GM12878 (cell line): ENCODE results near the gene IL4. TPM values are rescaled to one million over a fixed set of nuclear protein-coding genes. Genes with fewer than 3 reads are reported as not detected.

ENCODE experiments used
- NFYB ChIP-seq: IDR thresholded peaks from 2 replicates; pipeline ENCODE4 v1.6.1; 2011; ENCODE audit warnings: low read depth, mild to moderate bottlenecking, low read length, improper control_type of control experiment, moderate library complexity; ENCODE audit not compliant: insufficient read depth
- PML ChIP-seq: IDR thresholded peaks from 2 replicates; pipeline ENCODE4 v1.6.1; 2012; ENCODE audit warnings: low read length, inconsistent platforms
- RAD21 ChIP-seq: IDR thresholded peaks from 2 replicates; pipeline ENCODE4 v1.6.1; 2011; ENCODE audit warnings: mild to moderate bottlenecking, low read depth, low read length, moderate library complexity; ENCODE audit not compliant: insufficient read depth
- SMC3 ChIP-seq: IDR thresholded peaks from 2 replicates; pipeline ENCODE4 v1.6.1; 2011; ENCODE audit warnings: low read length, improper control_type of control experiment, borderline replicate concordance
- ZNF384 ChIP-seq: IDR thresholded peaks from 2 replicates; pipeline ENCODE4 v1.6.1; 2012; ENCODE audit warnings: low read depth, mild to moderate bottlenecking, low read length, improper control_type of control experiment, borderline replicate concordance
- polyA plus RNA-seq, 11 experiments: library from polyadenylated mRNA; depleted of rRNA in 4 of 11; unstranded in 6 of 11; stranded (reverse) in 5 of 11; fragments of >200 nt; fragmentation: Nextera tagmentation in 4 of 11; fragmentation: Illumina TruSeq in 1 of 11; extraction: Ambion mirVana in 4 of 11; extraction: Trizol in 1 of 11; gene quantifications; 1 replicate in 1 of 11; 2 replicates in 10 of 11; pipeline versions ENCODE4 v1.2.1 to v1.2.3, GENCODE V29; 2011 to 2016; ENCODE audit warnings: inconsistent platforms in 2 of 11, missing spikeins in 2 of 11, low read depth in 1 of 11
- total RNA-seq, 4 experiments: library from RNA; depleted of rRNA in 3 of 4; stranded (reverse); fragments of >200 nt in 3 of 4; fragmentation: Illumina TruSeq in 1 of 4; extraction: Trizol in 1 of 4; gene quantifications; 2 replicates each; pipeline versions ENCODE4 v1.2.1 to v1.2.3, GENCODE V29; 2013 to 2021
- TF ChIP-seq, protein P1 (sequence below): IDR thresholded peaks from 2 replicates; pipeline ENCODE4 v1.6.1; 2012; ENCODE audit warnings: improper control_type of control experiment, low read depth, low read length; ENCODE audit not compliant: insufficient replicate concordance
- TF ChIP-seq, protein P2 (sequence below): fragments of 450-650 bp; IDR thresholded peaks from 2 replicates; pipeline ENCODE4 v1.6.1; 2017; ENCODE audit warnings: mild to moderate bottlenecking
- TF ChIP-seq, protein P3 (sequence below), 3 experiments: IDR thresholded peaks in 2 of 3; conservative IDR thresholded peaks in 1 of 3; 2 replicates each; pipeline ENCODE4 v1.5.1; 2011; ENCODE audit warnings: low read depth in 3 of 3, low read length in 3 of 3, mild to moderate bottlenecking in 3 of 3, control low read depth in 2 of 3, moderate library complexity in 2 of 3, inconsistent platforms in 1 of 3, mixed read lengths in 1 of 3; ENCODE audit not compliant: control insufficient read depth in 2 of 3, insufficient read depth in 1 of 3; ENCODE audit errors: extremely low read depth in 1 of 3
- TF ChIP-seq, protein P4 (sequence below): fragments of 450-650 bp; IDR thresholded peaks from 2 replicates; pipeline ENCODE4 v1.6.1; 2017; ENCODE audit warnings: mild to moderate bottlenecking, moderate library complexity

IL4 gene
- total and polyA plus RNA-seq, 10 of the 15 experiments (the other 5 are each of a cell fraction or from before 2014, with no cell fraction given) = 0.20 to 0.80 (median 0.50) TPM; not detected in 7

DNA sequence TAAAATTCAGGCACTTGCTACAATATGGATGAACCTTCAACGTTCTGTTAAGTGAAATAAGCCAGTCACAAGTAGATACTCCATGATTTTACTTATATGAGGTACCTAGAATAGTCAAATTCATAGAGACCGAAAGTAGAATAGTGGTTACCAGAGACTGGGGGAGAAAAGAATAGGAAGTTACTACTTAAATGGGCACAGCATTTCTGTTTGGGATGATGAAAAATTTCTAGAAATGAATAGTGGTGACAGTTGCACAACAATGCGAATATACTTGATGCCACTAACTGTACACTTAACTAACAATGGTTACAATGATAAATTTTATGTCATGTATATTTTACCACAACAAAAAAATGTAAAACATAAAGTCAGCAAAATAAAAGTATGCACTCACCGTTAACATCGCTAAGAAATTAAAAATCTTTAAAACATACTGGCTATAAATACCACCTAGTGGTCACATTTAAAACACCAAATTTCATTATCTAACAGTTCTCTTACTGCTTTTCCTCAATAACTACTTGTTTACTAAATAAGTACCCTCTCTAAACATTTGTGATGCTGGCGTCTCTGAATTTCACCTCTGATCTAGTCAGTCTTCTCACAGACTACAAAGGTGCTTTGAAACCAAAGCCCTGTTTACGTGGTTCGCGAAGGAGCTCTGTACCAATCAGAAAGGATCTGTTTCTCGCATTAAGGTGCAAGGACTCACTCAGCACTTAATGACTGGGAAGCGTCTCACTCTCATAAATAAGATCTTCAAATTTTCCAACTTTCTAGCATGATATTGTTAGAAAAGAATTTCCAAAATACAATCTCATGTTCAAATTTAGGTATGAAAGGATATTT lies 40.9 kb downstream of the IL4 start (continued):
- TF ChIP-seq, protein P1, sequence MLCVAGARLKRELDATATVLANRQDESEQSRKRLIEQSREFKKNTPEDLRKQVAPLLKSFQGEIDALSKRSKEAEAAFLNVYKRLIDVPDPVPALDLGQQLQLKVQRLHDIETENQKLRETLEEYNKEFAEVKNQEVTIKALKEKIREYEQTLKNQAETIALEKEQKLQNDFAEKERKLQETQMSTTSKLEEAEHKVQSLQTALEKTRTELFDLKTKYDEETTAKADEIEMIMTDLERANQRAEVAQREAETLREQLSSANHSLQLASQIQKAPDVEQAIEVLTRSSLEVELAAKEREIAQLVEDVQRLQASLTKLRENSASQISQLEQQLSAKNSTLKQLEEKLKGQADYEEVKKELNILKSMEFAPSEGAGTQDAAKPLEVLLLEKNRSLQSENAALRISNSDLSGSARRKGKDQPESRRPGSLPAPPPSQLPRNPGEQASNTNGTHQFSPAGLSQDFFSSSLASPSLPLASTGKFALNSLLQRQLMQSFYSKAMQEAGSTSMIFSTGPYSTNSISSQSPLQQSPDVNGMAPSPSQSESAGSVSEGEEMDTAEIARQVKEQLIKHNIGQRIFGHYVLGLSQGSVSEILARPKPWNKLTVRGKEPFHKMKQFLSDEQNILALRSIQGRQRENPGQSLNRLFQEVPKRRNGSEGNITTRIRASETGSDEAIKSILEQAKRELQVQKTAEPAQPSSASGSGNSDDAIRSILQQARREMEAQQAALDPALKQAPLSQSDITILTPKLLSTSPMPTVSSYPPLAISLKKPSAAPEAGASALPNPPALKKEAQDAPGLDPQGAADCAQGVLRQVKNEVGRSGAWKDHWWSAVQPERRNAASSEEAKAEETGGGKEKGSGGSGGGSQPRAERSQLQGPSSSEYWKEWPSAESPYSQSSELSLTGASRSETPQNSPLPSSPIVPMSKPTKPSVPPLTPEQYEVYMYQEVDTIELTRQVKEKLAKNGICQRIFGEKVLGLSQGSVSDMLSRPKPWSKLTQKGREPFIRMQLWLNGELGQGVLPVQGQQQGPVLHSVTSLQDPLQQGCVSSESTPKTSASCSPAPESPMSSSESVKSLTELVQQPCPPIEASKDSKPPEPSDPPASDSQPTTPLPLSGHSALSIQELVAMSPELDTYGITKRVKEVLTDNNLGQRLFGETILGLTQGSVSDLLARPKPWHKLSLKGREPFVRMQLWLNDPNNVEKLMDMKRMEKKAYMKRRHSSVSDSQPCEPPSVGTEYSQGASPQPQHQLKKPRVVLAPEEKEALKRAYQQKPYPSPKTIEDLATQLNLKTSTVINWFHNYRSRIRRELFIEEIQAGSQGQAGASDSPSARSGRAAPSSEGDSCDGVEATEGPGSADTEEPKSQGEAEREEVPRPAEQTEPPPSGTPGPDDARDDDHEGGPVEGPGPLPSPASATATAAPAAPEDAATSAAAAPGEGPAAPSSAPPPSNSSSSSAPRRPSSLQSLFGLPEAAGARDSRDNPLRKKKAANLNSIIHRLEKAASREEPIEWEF = no peak
- no peak for TF ChIP-seq PML
- no peak for TF ChIP-seq ZNF384
- TF ChIP-seq SMC3 = peak; percentile 18; the same call in 1 of the 2 replicates
- TF ChIP-seq NFYB = no peak
- TF ChIP-seq, protein P2, sequence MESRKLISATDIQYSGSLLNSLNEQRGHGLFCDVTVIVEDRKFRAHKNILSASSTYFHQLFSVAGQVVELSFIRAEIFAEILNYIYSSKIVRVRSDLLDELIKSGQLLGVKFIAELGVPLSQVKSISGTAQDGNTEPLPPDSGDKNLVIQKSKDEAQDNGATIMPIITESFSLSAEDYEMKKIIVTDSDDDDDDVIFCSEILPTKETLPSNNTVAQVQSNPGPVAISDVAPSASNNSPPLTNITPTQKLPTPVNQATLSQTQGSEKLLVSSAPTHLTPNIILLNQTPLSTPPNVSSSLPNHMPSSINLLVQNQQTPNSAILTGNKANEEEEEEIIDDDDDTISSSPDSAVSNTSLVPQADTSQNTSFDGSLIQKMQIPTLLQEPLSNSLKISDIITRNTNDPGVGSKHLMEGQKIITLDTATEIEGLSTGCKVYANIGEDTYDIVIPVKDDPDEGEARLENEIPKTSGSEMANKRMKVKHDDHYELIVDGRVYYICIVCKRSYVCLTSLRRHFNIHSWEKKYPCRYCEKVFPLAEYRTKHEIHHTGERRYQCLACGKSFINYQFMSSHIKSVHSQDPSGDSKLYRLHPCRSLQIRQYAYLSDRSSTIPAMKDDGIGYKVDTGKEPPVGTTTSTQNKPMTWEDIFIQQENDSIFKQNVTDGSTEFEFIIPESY = peak; percentile 97
- TF ChIP-seq, protein P3, sequence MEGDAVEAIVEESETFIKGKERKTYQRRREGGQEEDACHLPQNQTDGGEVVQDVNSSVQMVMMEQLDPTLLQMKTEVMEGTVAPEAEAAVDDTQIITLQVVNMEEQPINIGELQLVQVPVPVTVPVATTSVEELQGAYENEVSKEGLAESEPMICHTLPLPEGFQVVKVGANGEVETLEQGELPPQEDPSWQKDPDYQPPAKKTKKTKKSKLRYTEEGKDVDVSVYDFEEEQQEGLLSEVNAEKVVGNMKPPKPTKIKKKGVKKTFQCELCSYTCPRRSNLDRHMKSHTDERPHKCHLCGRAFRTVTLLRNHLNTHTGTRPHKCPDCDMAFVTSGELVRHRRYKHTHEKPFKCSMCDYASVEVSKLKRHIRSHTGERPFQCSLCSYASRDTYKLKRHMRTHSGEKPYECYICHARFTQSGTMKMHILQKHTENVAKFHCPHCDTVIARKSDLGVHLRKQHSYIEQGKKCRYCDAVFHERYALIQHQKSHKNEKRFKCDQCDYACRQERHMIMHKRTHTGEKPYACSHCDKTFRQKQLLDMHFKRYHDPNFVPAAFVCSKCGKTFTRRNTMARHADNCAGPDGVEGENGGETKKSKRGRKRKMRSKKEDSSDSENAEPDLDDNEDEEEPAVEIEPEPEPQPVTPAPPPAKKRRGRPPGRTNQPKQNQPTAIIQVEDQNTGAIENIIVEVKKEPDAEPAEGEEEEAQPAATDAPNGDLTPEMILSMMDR (IDR thresholded peaks at IDR 0.05 in 2 of 3, conservative IDR thresholded peaks at IDR 0.05 in 1 of 3; ENCODE audit: control insufficient read depth in 2 of 3, extremely low read depth in 1 of 3, insufficient read depth in 1 of 3, low read depth in 3 of 3, low read length in 3 of 3) = peak in 1 of 3 experiments; percentile 28; a peak in 2 of 6 replicates
- TF ChIP-seq, protein P4, sequence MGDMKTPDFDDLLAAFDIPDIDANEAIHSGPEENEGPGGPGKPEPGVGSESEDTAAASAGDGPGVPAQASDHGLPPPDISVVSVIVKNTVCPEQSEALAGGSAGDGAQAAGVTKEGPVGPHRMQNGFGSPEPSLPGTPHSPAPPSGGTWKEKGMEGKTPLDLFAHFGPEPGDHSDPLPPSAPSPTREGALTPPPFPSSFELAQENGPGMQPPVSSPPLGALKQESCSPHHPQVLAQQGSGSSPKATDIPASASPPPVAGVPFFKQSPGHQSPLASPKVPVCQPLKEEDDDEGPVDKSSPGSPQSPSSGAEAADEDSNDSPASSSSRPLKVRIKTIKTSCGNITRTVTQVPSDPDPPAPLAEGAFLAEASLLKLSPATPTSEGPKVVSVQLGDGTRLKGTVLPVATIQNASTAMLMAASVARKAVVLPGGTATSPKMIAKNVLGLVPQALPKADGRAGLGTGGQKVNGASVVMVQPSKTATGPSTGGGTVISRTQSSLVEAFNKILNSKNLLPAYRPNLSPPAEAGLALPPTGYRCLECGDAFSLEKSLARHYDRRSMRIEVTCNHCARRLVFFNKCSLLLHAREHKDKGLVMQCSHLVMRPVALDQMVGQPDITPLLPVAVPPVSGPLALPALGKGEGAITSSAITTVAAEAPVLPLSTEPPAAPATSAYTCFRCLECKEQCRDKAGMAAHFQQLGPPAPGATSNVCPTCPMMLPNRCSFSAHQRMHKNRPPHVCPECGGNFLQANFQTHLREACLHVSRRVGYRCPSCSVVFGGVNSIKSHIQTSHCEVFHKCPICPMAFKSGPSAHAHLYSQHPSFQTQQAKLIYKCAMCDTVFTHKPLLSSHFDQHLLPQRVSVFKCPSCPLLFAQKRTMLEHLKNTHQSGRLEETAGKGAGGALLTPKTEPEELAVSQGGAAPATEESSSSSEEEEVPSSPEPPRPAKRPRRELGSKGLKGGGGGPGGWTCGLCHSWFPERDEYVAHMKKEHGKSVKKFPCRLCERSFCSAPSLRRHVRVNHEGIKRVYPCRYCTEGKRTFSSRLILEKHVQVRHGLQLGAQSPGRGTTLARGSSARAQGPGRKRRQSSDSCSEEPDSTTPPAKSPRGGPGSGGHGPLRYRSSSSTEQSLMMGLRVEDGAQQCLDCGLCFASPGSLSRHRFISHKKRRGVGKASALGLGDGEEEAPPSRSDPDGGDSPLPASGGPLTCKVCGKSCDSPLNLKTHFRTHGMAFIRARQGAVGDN = no peak
- 0 out of 2 replicates have a peak, but pooled peaks have one; percentile 8 for TF ChIP-seq RAD21
